ENCODE data around the gene TUBB6. TPM values are rescaled to one million over a fixed set of nuclear protein-coding genes. Genes with fewer than 3 reads are reported as not detected.

TUBB6 gene
- total RNA-seq, 1 experiment from 2014 or later = 125 TPM

DNA sequence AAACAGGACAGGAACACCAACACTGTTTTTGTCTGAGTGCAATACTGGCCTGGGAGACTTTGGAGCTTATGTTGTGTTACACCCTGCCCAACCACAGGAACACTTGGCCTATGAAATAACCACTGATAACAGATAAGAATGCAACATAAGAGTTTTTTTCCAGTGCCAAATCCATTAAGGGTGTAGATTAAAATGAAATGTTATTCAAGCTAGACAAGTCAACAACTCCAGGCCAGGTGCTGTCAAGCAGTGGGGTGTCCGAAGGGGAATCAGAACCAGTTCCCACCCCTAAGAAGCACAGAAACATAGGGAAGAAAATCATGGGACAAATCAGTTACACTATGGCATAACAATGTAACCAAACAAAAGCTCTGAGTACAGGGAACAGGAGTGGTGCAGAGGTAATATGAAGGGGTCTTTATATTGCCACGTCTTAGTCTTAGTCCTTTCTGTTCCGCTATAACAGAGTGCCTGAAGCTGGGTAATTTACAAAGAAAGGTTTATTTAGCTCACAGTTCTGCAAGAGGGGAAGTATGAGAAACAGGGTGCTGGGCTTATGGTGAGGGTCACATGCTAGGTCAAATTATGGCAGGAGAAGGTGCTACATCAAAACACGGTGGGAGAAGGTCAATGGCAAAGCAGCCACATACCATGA is 65.2 kb downstream of the TUBB6 start:
- intact Hi-C loops (cut with micrococcal nuclease; ENCODE audit: unreplicated experiment) (no loop called here), in situ Hi-C loops (cut with HindIII; ENCODE audit: low pct_unique_long_range_greater_than_20kb, low sequenced_read_pairs) (no loop called here)
- no TSS peak for BruUV-seq (replicated peaks)
- Histone ChIP-seq H3K9me3 (ENCODE audit: control insufficient read depth, insufficient read depth, low read depth, low read length) (no peaks in the 10 kb centered on the region), H3K27me3 (ENCODE audit: control insufficient read depth, insufficient read depth, low read length) (no peaks in the 10 kb centered on the region), H3K4me1 (ENCODE audit: control insufficient read depth, insufficient read depth, low read length) (peaks cover 18% of the 10 kb centered on the region; the same call in 1 of the 2 replicates), H3K36me3 (ENCODE audit: control insufficient read depth, insufficient read depth, low read length) (peaks cover 2% of the 10 kb centered on the region; the same call in 1 of the 2 replicates), H3K4me3 (ENCODE audit: low read depth in 2 of 2, low read length in 2 of 2) (no peak overlapping the region), H3K27ac (ENCODE audit: low read length) (no peak overlapping the region)
- CTCF ChIA-PET = no interaction called here
- no peak for TF ChIP-seq TCF7L2 (IDR thresholded peaks at IDR 0.05; ENCODE audit: low read depth, low read length)
- no peak for TF ChIP-seq POLR2AphosphoS5 (IDR thresholded peaks at IDR 0.05; ENCODE audit: low read depth, low read length)
- no peak for TF ChIP-seq SIN3A (IDR thresholded peaks at IDR 0.05; ENCODE audit: borderline replicate concordance, insufficient read depth, low read depth, low read length)
- ATAC-seq (no peak), DNase-seq (ENCODE audit: low read depth, low spot score) (no peak)
- POLR2A ChIA-PET = no interaction called here

DNA sequence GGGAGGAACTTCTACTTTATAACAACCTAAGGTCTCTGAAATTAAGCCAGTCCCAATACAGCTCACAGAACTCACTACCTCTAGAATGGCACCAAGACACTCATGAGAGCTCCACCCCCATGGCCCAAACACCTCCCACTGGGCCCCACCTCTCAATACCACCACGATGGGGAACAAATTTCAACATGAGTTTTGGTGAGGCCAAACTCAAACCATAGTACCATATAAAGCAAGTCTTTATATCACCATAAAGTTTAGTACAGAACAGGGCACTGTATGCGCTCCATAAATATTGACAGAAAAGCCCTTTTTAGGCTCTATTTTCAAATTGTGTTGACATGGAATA is 65.7 kb downstream of the TUBB6 start:
- TF ChIP-seq, protein P1, sequence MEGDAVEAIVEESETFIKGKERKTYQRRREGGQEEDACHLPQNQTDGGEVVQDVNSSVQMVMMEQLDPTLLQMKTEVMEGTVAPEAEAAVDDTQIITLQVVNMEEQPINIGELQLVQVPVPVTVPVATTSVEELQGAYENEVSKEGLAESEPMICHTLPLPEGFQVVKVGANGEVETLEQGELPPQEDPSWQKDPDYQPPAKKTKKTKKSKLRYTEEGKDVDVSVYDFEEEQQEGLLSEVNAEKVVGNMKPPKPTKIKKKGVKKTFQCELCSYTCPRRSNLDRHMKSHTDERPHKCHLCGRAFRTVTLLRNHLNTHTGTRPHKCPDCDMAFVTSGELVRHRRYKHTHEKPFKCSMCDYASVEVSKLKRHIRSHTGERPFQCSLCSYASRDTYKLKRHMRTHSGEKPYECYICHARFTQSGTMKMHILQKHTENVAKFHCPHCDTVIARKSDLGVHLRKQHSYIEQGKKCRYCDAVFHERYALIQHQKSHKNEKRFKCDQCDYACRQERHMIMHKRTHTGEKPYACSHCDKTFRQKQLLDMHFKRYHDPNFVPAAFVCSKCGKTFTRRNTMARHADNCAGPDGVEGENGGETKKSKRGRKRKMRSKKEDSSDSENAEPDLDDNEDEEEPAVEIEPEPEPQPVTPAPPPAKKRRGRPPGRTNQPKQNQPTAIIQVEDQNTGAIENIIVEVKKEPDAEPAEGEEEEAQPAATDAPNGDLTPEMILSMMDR (IDR thresholded peaks at IDR 0.05) = no peak
- no peak for TF ChIP-seq TCF7L2 (IDR thresholded peaks at IDR 0.05; ENCODE audit: low read depth, low read length)
- TF ChIP-seq, protein P2, sequence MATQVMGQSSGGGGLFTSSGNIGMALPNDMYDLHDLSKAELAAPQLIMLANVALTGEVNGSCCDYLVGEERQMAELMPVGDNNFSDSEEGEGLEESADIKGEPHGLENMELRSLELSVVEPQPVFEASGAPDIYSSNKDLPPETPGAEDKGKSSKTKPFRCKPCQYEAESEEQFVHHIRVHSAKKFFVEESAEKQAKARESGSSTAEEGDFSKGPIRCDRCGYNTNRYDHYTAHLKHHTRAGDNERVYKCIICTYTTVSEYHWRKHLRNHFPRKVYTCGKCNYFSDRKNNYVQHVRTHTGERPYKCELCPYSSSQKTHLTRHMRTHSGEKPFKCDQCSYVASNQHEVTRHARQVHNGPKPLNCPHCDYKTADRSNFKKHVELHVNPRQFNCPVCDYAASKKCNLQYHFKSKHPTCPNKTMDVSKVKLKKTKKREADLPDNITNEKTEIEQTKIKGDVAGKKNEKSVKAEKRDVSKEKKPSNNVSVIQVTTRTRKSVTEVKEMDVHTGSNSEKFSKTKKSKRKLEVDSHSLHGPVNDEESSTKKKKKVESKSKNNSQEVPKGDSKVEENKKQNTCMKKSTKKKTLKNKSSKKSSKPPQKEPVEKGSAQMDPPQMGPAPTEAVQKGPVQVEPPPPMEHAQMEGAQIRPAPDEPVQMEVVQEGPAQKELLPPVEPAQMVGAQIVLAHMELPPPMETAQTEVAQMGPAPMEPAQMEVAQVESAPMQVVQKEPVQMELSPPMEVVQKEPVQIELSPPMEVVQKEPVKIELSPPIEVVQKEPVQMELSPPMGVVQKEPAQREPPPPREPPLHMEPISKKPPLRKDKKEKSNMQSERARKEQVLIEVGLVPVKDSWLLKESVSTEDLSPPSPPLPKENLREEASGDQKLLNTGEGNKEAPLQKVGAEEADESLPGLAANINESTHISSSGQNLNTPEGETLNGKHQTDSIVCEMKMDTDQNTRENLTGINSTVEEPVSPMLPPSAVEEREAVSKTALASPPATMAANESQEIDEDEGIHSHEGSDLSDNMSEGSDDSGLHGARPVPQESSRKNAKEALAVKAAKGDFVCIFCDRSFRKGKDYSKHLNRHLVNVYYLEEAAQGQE (IDR thresholded peaks at IDR 0.05; ENCODE audit: insufficient read depth in 1 of 2, low read depth in 2 of 2, low read length in 1 of 2) = no peak
- TF ChIP-seq SIN3A (IDR thresholded peaks at IDR 0.05; ENCODE audit: borderline replicate concordance, insufficient read depth, low read depth, low read length) = no peak
- no peak for TF ChIP-seq POLR2AphosphoS5 (IDR thresholded peaks at IDR 0.05; ENCODE audit: low read depth, low read length)
- intact Hi-C loops (cut with micrococcal nuclease; ENCODE audit: unreplicated experiment) (no loop called here), in situ Hi-C loops (cut with HindIII; ENCODE audit: low pct_unique_long_range_greater_than_20kb, low sequenced_read_pairs) (no loop called here)
- Histone ChIP-seq H3K4me3 (ENCODE audit: low read depth in 2 of 2, low read length in 2 of 2) (no peak overlapping the region), H3K27me3 (ENCODE audit: control insufficient read depth, insufficient read depth, low read length) (no peaks in the 10 kb centered on the region), H3K4me1 (ENCODE audit: control insufficient read depth, insufficient read depth, low read length) (peaks cover 18% of the 10 kb centered on the region; the same call in 1 of the 2 replicates), H3K36me3 (ENCODE audit: control insufficient read depth, insufficient read depth, low read length) (peaks cover 2% of the 10 kb centered on the region; the same call in 1 of the 2 replicates), H3K9me3 (ENCODE audit: control insufficient read depth, insufficient read depth, low read depth, low read length) (no peaks in the 10 kb centered on the region), H3K27ac (ENCODE audit: low read length) (no peak overlapping the region)
- no TSS peak for BruUV-seq (replicated peaks)
- CTCF ChIA-PET = no interaction called here
- ATAC-seq = no peak
- POLR2A ChIA-PET = no interaction called here
- no peak for DNase-seq (ENCODE audit: low read depth, low spot score)

DNA sequence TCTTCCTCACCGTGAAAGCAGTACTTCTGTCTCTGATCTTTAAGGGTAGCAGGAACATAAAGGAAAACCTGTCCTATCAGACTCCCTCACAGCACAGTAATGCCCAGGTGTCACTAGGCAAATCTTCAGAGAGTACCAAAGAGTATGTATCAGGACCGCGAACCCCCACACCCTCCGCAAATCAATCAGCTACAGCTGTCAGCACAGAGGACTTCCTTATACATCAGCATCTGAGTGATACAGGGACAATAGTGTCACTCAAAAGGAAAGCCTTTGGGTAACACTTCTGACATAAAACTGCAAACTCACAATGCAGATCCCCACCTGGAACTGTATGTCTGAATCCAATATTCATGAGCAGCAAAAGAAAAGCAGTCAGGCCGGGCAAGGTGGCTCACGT is 66.4 kb downstream of the TUBB6 start:
- ChIA-PET CTCF (no interaction called here), POLR2A (no interaction called here)
- H3K9me3 ChIP-seq (ENCODE audit: control insufficient read depth, insufficient read depth, low read depth, low read length) = no peaks in the 10 kb centered on the region
- ATAC-seq = no peak
- TF ChIP-seq, protein P1 (IDR thresholded peaks at IDR 0.05) = no peak
- TF ChIP-seq TCF7L2 (IDR thresholded peaks at IDR 0.05; ENCODE audit: low read depth, low read length) (no peak), POLR2AphosphoS5 (IDR thresholded peaks at IDR 0.05; ENCODE audit: low read depth, low read length) (no peak), SIN3A (IDR thresholded peaks at IDR 0.05; ENCODE audit: borderline replicate concordance, insufficient read depth, low read depth, low read length) (no peak)
- TF ChIP-seq, protein P2 (IDR thresholded peaks at IDR 0.05; ENCODE audit: insufficient read depth in 1 of 2, low read depth in 2 of 2, low read length in 1 of 2) = no peak
- no peak for DNase-seq (ENCODE audit: low read depth, low spot score)
- intact Hi-C loops (cut with micrococcal nuclease; ENCODE audit: unreplicated experiment) (no loop called here), in situ Hi-C loops (cut with HindIII; ENCODE audit: low pct_unique_long_range_greater_than_20kb, low sequenced_read_pairs) (no loop called here)
- no peak overlapping the region for H3K27ac ChIP-seq (ENCODE audit: low read length)
- peaks cover 2% of the 10 kb centered on the region; the same call in 1 of the 2 replicates for H3K36me3 ChIP-seq (ENCODE audit: control insufficient read depth, insufficient read depth, low read length)
- no peak overlapping the region for H3K4me3 ChIP-seq (ENCODE audit: low read depth in 2 of 2, low read length in 2 of 2)
- TSS peak; percentile 57 for BruUV-seq (replicated peaks)
- H3K27me3 ChIP-seq (ENCODE audit: control insufficient read depth, insufficient read depth, low read length) = no peaks in the 10 kb centered on the region
- peaks cover 18% of the 10 kb centered on the region; the same call in 1 of the 2 replicates for H3K4me1 ChIP-seq (ENCODE audit: control insufficient read depth, insufficient read depth, low read length)

Measured in Panc1 (cell line).